HUES6 (cell line): ENCODE results near the gene UBE2N.
"Not testable (repeated sequence)": the region's sequence is repeated elsewhere in the genome, so short reads cannot be mapped to it uniquely, and the experiment has no call there.

Source experiments
- H3K27ac ChIP-seq: 2 replicates; pipeline ENCODE4 v1.7.0; 2013; ENCODE audit warnings: low read depth, mild to moderate bottlenecking, low read length, inconsistent platforms
- H3K27me3 ChIP-seq: 2 replicates; pipeline ENCODE4 v1.6.1; 2013; ENCODE audit warnings: low read length; ENCODE audit not compliant: control insufficient read depth, insufficient read depth
- H3K36me3 ChIP-seq: 2 replicates; pipeline ENCODE4 v1.6.1; 2013; ENCODE audit warnings: low read length; ENCODE audit not compliant: control insufficient read depth, insufficient read depth
- H3K4me1 ChIP-seq: 2 replicates; pipeline ENCODE4 v1.6.1; 2013; ENCODE audit warnings: low read length; ENCODE audit not compliant: control insufficient read depth, insufficient read depth
- H3K4me3 ChIP-seq: 2 replicates; pipeline ENCODE4 v1.5.1; 2013; ENCODE audit warnings: low read depth, low read length
- H3K9ac ChIP-seq: one replicate; pipeline ENCODE4 v1.6.1; 2013; ENCODE audit warnings: mild to moderate bottlenecking, low read length
- H3K9me3 ChIP-seq: 2 replicates; pipeline ENCODE4 v1.6.1; 2013; ENCODE audit warnings: low read depth, low read length; ENCODE audit not compliant: control insufficient read depth, insufficient read depth

Gene UBE2N

DNA sequence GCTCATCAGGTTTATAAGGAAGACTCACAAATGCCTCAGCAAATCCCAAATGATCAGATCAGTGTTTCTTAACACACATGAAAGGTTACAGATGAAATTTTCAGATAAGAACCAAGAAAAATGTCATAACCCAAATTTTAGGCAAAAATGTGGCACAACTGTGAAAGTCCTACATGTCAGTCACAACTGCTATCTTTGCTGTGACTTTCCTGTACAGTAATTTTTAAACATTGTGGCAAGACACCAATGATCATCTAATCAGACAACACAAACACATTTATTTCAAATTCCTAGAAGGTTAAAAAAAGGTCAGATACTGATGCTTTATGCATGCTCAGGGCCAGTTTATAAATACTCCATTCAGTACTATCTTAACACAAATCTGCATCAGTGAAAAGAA, 32.9 kb downstream of the UBE2N start:
- no peaks in the 10 kb centered on the region for H3K9me3 ChIP-seq
- H3K9ac ChIP-seq, result no peak overlapping the region
- H3K27ac ChIP-seq, result no peak overlapping the region
- no peaks in the 10 kb centered on the region for H3K27me3 ChIP-seq
- 0 out of 2 replicates have a peak, but pooled peaks cover 4% of the 10 kb centered on the region for H3K4me1 ChIP-seq
- H3K36me3 ChIP-seq, result peaks cover 34% of the 10 kb centered on the region
- no peak overlapping the region for H3K4me3 ChIP-seq

DNA sequence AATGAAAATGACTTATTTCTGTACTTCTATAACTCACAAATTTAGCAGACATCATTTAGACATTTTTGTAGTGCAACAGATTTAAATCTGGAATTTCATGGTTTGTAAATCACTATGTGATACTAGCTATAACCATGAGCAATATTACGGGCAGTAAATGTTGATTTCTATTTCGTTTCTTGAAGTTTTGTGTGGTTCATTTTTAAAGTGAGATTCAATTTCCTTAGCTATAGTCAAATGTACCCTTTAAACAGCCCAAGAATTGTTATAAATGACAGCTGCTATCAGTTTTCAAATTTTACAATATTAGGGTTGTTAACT, 33.8 kb downstream of the UBE2N start:
- Histone ChIP-seq H3K36me3 (peaks cover 34% of the 10 kb centered on the region), H3K4me3 (no peak overlapping the region), H3K9me3 (no peaks in the 10 kb centered on the region), H3K9ac (no peak overlapping the region), H3K27ac (no peak overlapping the region), H3K27me3 (no peaks in the 10 kb centered on the region), H3K4me1 (no peaks in the 10 kb centered on the region)

DNA sequence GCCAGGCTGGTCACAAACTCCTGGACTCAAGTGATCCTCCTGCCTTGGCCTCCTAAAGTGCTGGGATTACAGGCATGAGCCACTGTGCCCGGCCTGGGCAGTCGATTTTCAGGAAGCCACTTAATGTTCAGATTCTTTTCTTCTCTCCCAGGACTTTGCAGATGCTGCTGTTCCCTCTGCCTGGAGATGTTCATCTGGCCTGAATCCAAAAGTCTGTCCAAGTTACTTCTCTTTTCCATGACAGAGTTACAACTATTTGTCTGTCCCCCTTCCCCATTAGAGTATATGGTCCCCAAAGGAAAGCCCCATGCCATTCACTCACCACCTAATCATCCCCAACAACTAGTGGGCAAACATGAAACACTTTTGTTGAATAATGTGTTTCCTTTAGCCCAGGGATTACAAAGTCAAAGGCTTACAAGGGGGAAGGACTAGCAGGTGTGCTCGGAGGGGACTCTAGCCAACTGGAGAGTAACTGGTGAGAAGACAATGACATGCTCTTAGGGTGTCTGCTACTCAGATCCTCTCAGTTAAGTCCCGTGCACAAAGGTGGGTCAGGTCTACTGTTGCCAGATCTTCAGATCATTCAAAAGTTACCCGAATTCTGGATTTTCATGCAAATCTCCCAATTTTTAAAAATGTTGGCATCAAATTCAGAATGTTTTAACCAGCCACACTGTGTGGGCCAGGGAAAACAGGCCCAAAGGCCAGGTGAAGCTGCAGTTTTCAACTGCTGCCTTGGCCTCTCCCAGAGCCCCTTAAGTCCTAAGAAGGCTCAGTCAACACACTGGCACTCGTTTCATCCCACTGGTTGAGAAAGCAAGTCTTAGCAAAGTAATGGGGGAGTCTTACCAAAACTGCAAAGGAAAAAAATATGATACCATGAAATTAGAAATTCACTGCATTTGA, 34.4 kb downstream of the UBE2N start:
- Histone ChIP-seq H3K9me3 (no peaks in the 10 kb centered on the region), H3K36me3 (peaks cover 36% of the 10 kb centered on the region), H3K4me1 (no peaks in the 10 kb centered on the region), H3K4me3 (no peak overlapping the region), H3K27me3 (no peaks in the 10 kb centered on the region), H3K27ac (no peak overlapping the region), H3K9ac (no peak overlapping the region)

DNA sequence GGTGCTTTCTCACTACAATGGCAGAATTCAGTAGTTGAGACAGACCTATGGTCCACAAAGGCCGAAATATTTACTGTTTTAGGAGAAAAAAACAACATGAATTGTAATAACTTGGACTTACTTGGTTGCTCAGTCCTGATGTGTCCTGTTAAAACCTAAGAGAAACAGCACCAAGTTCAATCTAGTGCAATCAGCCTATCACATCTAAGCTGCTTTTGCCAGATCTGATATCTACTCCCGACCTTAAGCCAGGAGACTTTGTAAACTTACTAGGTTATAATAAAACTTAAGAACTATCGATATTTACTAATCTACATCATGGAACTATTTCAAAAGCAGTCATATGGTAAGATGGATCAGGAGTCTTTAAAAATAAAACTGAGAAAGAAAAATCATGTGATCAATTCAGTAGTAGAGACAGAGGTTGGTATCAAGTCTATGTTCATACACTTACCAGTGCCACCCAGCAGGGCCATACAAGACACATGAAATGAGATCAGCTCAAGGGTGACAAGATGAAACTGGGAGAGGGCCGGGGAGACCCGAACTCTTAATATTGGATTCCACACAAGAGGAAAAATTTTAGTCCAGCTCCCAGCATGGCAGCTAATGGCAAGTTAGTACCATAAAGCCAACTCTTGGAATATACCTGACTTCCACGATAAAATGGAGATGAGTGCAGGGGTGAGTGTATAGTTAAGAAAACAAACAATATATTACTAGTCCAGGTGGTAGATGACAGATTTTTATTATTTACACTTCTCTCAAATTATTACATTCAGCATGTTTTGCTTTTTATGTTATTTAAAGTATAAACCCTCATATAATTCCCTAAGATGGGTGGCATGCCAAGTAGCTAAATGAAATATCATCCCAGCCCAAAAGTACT, 36.5 kb downstream of the UBE2N start:
- H3K27me3 ChIP-seq, result no peaks in the 10 kb centered on the region
- H3K4me1 ChIP-seq, result no peaks in the 10 kb centered on the region
- H3K36me3 ChIP-seq, result peaks cover 29% of the 10 kb centered on the region
- H3K4me3 ChIP-seq, result no peak overlapping the region
- H3K27ac ChIP-seq, result no peak overlapping the region
- no peaks in the 10 kb centered on the region for H3K9me3 ChIP-seq
- H3K9ac ChIP-seq, result no peak overlapping the region

DNA sequence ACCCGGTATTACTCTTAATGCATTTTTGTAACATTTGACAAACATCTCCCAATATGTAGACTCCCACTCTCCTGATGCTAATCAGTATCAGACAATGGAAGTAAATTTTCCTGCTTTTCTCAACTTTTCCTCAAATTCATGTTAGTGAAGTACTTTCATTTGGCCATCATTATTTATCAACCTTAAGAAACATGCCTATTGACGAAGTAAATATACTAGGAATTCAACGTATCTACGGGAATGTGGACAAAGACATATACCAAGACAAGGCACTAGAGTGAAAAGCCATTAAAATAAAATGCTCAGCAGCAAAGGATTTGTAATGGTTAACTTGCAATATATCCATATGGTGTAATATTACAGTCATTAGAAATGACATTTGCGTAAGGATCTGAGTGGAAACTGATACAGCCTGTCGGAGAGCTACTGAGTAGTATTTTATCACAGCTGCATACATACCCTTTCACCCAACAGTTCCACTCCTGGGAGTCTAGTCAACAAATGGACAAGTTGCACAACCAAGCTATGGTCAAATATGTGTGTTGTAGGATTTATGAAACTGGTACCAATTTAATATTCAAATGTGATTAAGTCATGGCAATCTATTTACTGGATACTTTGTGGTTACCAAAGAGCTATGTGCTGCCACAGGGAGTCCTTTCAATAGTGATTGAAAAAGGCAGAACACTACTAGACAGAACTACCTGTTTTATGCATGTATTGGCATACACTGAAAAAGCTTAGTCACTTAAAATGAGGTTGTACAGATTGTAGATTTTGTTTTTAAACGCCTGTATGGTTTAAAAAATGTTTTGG, 37.6 kb downstream of the UBE2N start:
- Histone ChIP-seq H3K9ac (no peak overlapping the region), H3K4me1 (no peaks in the 10 kb centered on the region), H3K4me3 (no peak overlapping the region), H3K36me3 (peaks cover 22% of the 10 kb centered on the region), H3K9me3 (no peaks in the 10 kb centered on the region), H3K27ac (no peak overlapping the region), H3K27me3 (no peaks in the 10 kb centered on the region)

DNA sequence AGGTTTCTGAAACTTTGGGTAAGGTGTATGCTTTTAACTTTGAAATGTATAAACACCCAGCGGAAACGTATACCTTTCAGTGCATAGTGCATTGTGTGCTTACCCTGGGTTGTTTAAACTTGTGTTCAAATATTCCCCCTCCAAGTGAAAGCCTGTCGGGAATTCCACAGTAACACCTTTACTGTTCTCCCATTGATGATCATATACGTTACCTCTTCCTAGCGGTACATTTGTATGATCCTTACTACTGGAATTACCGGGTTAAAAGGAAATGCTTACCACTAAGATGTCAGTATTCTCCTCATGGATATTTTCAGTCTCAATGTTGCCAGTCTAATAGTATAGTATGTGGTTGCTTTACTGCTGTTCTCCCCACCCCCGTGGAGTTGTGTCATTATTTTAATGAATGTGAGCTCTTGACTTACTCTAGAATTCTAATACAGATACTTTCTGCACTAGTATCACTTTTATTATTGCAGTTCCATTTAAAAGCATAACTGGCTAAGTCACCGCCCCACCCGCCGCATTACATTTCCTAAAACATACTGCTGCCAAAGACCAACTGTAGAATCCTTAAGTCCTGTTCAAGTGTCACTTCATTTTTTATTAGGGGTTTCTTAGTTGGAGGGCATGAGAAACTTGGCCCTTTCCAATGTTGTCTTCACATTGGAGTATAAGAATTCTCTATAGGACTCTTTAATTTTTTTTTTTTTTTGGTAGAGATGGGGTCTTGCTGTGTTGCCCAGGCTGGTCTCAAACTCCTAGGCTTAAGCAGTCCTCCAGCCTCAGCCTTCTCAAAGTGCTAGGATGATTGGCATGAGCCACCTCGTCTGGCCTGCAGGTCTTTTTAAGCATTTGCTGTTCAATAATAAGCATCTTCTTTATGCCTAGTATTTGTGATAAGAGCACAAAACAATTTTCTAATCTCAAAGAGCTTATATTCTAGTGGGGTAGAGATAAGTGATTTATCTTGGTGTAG, 39.1 kb downstream of the UBE2N start:
- H3K36me3 ChIP-seq, result peaks cover 27% of the 10 kb centered on the region
- H3K4me1 ChIP-seq, result no peaks in the 10 kb centered on the region

DNA sequence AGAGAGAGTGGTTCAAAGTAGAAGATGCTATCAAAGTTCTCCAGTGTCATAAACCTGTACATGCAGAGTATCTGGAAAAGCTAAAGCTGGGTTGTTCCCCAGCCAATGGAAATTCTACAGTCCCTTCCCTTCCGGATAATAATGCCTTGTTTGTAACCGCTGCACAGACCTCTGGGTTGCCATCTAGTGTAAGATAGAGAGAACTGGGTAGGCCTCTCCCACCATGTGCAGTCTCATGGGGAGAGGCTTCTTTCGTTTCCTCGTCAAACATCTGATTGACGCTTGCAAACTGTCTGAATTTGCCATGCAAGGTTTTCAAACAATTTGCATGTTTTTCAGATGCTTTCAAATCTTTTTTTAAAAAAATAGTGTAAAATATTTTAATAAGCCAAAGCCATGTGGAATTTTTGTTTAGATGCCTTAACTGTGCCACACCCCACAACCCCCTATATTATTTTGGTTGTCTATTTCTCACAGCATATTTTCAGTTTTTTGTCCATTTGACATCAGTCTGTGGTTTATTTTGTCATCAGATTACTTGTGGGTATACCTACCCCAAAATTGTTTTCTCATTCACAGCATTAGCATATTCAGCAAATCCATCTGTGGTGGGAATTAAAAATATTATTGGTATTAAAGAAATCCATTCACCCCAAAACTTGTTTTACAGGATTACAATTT, 42.4 kb downstream of the UBE2N start:
- not testable (repeated sequence) for H3K9ac ChIP-seq, H3K4me1 ChIP-seq, H3K4me3 ChIP-seq, H3K27me3 ChIP-seq, H3K27ac ChIP-seq, H3K9me3 ChIP-seq
- peaks cover 46% of the 10 kb centered on the region for H3K36me3 ChIP-seq

More for the DNA sequence above, 39.1 kb downstream of the UBE2N start:
- no peaks in the 10 kb centered on the region for H3K9me3 ChIP-seq
- no peak overlapping the region for H3K4me3 ChIP-seq
- no peak overlapping the region for H3K9ac ChIP-seq
- no peaks in the 10 kb centered on the region for H3K27me3 ChIP-seq
- no peak overlapping the region for H3K27ac ChIP-seq

DNA sequence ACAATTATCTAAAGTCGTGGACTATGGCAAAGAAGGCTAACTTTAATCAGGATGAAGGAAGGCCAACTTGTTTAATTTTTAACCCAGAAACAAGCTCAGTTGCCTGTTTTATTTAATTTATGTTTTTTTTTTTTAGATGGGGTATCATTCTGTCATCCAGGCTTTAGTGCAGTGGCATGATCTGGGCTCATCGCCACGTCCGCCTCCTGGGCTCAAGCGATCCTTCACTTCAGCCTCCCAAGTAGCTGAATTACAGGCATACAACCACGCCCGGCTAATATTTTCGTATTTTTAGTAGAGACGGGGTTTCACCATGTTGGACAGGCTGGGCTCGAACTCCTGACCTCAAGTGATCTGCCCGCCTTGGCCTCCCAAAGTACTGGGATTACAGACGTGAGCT, 44.3 kb downstream of the UBE2N start:
- H3K4me3 ChIP-seq, result no peak overlapping the region
- H3K36me3 ChIP-seq, result peaks cover 46% of the 10 kb centered on the region
- H3K9ac ChIP-seq, result no peak overlapping the region
- no peak overlapping the region for H3K27ac ChIP-seq
- no peaks in the 10 kb centered on the region for H3K9me3 ChIP-seq
- H3K4me1 ChIP-seq, result no peaks in the 10 kb centered on the region
- H3K27me3 ChIP-seq, result no peaks in the 10 kb centered on the region

DNA sequence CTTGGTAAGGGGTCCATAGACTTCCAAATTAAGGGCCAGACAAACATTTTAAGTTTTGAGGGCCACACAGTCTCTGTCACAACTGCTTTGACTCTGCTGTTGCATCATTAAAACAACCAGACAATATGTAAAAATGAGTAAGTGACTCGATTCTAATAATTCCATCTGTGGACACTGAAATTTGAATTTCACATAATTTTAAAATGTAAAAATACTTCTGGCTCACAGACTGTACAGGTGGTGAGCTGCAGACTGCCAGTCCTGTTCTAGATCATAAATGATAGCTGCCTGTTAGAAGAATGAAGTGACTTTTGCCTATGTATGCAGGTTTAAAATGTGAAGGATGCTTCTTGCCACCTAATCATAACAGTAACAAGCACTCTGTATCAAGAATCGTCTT, 48.3 kb downstream of the UBE2N start:
- Histone ChIP-seq H3K36me3 (peaks cover 36% of the 10 kb centered on the region), H3K4me3 (no peak overlapping the region), H3K27me3 (no peaks in the 10 kb centered on the region), H3K9ac (no peak overlapping the region), H3K27ac (no peak overlapping the region), H3K4me1 (no peaks in the 10 kb centered on the region; the same call in 1 of the 2 replicates), H3K9me3 (no peaks in the 10 kb centered on the region)
